Measurements from ENCODE around the gene CCDC110. TPM values are rescaled to one million over a fixed set of nuclear protein-coding genes. Genes with fewer than 3 reads are reported as not detected.
"Not testable (repeated sequence)": the region's sequence is repeated elsewhere in the genome, so short reads cannot be mapped to it uniquely, and the experiment has no call there.

The CCDC110 gene
- total and polyA plus RNA-seq, 7 donors: 0.69 to 9.3 (median 1.6) TPM

DNA sequence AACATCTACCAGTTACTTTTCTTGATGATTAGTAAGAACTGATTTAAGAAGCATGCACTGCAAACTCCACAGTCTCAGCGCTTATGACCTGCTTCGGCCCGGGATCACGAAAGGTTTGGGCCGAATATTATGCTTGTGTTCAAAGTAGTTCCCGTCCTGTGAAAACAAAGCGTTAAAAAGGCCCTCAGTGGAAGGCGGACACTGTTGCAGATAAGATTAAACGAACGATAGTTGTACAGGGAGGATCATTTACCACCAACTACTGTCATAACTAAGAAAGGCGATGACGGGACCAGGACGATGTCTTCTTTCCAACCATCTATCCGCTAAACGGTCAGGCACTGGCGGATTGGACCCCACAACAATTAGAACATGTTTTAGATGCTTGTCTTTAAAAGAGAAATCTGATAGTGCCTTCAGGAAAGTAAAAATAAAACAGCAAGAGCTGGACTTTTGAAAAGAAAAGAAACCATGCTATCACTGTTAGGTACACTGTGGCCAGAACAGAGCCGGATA lies 42.7 kb upstream of the CCDC110 start:
- no peak for TF ChIP-seq POLR2AphosphoS5 (IDR thresholded peaks at IDR 0.05)
- no peak for TF ChIP-seq POLR2A (IDR thresholded peaks at IDR 0.05)
- TF ChIP-seq EP300 (IDR thresholded peaks at IDR 0.05): no peak
- TF ChIP-seq, protein P1, sequence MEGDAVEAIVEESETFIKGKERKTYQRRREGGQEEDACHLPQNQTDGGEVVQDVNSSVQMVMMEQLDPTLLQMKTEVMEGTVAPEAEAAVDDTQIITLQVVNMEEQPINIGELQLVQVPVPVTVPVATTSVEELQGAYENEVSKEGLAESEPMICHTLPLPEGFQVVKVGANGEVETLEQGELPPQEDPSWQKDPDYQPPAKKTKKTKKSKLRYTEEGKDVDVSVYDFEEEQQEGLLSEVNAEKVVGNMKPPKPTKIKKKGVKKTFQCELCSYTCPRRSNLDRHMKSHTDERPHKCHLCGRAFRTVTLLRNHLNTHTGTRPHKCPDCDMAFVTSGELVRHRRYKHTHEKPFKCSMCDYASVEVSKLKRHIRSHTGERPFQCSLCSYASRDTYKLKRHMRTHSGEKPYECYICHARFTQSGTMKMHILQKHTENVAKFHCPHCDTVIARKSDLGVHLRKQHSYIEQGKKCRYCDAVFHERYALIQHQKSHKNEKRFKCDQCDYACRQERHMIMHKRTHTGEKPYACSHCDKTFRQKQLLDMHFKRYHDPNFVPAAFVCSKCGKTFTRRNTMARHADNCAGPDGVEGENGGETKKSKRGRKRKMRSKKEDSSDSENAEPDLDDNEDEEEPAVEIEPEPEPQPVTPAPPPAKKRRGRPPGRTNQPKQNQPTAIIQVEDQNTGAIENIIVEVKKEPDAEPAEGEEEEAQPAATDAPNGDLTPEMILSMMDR (IDR thresholded peaks at IDR 0.05): no peak
- no peaks in the 10 kb centered on the region for H3K9me3 ChIP-seq
- intact Hi-C loops (cut with DNase I): no loop called here
- DNase-seq: no peak
- H3K27me3 ChIP-seq: no peaks in the 10 kb centered on the region
- peaks cover 0 to 18% (median 10%) of the 10 kb centered on the region in 4 donors for H3K4me1 ChIP-seq
- H3K4me3 ChIP-seq: no peak overlapping the region
- H3K36me3 ChIP-seq: peaks cover 0 to 65% (median 7%) of the 10 kb centered on the region in 4 donors
- H3K27ac ChIP-seq: peak overlapping the region; percentile 21 to 66 (median 54)
- 28 to 69% methylated on average over 17 of the region's 17 CpGs for WGBS, 2 donors

DNA sequence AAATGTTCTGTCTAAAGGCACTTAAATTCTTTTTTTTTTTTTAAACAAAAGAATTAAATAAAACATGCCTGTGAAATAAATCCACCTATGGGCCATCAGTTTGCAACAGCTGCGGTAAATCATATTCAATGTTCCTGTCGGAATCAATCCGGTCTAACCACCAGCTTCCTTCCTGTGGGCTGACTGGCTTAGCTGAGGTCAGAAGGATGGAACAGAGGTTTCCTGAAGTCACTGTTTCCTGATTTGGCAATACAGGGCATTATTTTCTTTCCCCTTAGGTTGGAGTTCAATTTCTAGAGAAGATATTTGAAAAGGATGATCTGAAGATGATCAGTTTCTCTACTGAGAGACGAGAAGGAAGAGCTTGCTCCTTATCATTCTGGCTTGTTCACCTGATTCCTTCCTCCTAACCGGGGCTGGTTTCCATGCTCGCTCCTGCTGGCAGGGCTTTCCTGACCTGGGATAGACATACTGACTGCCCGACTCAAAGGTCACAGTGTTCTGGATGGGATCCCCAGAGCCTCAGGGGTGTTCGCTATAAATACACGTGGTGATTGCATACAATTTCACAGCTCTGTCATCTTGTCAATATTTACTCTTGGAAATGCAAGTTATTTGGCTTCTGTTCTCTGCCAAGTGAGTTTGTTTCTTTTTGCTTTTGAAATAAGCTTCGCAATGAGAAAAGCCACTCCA lies 42.1 kb upstream of the CCDC110 start:
- Histone ChIP-seq H3K9me3 (no peaks in the 10 kb centered on the region), H3K27me3 (no peaks in the 10 kb centered on the region), H3K27ac (peak overlapping the region; percentile 21 to 66 (median 54)), H3K36me3 (peaks cover 0 to 59% (median 6%) of the 10 kb centered on the region in 4 donors), H3K4me3 (no peak overlapping the region), H3K4me1 (peaks cover 0 to 18% (median 10%) of the 10 kb centered on the region in 4 donors)
- intact Hi-C loops (cut with DNase I): no loop called here
- peak; percentile 63 for DNase-seq
- TF ChIP-seq EP300 (IDR thresholded peaks at IDR 0.05) (no peak), POLR2AphosphoS5 (IDR thresholded peaks at IDR 0.05) (peak in 1 of 4 donors; percentile 15), POLR2A (IDR thresholded peaks at IDR 0.05) (no peak)
- TF ChIP-seq, protein P1 (IDR thresholded peaks at IDR 0.05): no peak
- WGBS, 2 donors: 4 to 25% methylated on average over 10 of the region's 10 CpGs

DNA sequence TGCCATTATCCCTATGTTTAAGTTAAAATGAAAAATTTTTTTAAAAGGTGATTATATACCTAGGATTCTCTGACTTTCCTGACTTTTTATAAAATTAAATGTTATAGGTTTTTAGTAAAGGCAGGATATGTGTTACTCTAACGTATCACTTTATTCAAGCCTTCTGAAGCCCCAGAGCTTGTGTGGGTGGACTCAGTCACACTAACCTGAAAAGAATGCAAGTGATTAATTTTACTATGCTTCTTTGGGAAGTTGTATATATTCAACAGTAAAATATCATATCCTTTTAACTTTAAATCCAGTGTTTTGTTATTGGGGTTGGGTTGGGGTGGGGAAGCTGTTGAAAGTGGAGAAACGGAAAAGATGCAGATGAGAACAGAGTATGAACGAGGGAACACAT lies 41.0 kb upstream of the CCDC110 start:
- no peak for DNase-seq
- peaks cover 0 to 18% (median 10%) of the 10 kb centered on the region in 4 donors for H3K4me1 ChIP-seq
- no peaks in the 10 kb centered on the region for H3K9me3 ChIP-seq
- H3K4me3 ChIP-seq: no peak overlapping the region
- 65 to 86% methylated on average over 3 of the region's 3 CpGs for WGBS, 2 donors
- intact Hi-C loops (cut with DNase I): no loop called here
- no peak for TF ChIP-seq POLR2A (IDR thresholded peaks at IDR 0.05)
- no peak for TF ChIP-seq POLR2AphosphoS5 (IDR thresholded peaks at IDR 0.05)
- TF ChIP-seq, protein P1 (IDR thresholded peaks at IDR 0.05): no peak
- TF ChIP-seq EP300 (IDR thresholded peaks at IDR 0.05): no peak
- peaks cover 0 to 54% (median 2%) of the 10 kb centered on the region in 4 donors for H3K36me3 ChIP-seq
- no peaks in the 10 kb centered on the region for H3K27me3 ChIP-seq
- H3K27ac ChIP-seq: peak overlapping the region; percentile 21 to 66 (median 54)

DNA sequence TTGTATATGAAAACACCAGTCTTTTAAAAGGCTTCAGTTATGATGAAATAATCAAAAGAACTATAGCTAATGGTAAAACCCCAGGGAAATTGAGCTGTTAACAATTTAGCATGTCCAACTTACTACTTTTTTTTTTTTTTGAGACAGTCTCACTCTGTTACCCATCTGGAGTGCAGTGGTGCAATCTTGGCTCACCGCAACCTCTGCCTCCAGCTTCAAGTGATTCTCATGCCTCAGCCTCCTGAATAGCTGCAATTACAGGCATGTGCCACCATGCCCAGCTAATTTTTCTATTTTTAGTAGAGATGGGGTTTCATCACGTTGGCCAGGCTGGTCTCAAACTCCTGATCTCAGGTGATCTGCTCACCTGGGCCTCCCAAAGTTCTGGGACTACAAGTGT lies 39.7 kb upstream of the CCDC110 start:
- Histone ChIP-seq H3K27ac (peak overlapping the region in 2 of 4 donors; percentile 27 to 66), H3K4me1 (peaks cover 0 to 18% (median 10%) of the 10 kb centered on the region in 4 donors), H3K36me3 (peaks cover 0 to 47% (median 3%) of the 10 kb centered on the region in 4 donors)
- WGBS, 2 donors: 71 to 76% methylated on average over 2 of the region's 2 CpGs
- H3K27me3 ChIP-seq; DNase-seq; H3K4me3 ChIP-seq; H3K9me3 ChIP-seq; intact Hi-C loops (cut with DNase I): not testable (repeated sequence)

DNA sequence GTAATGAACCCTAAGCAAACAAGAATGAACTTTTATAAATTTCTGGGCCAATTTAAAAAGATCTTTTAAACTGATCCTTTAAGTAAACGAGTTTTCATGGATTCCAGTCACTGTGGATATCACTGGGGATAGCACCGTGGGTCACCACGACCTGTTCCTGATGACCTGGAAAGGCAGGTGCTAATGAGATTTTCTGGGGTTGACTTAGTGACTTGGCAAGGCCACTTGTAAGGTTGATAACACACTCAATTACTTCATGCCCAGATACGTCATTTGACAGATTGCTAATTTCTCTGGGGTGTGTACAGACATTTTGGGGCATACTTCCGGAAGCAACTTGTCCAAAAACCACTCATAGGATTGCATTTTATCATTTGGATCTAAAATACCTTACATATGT lies 39.3 kb upstream of the CCDC110 start:
- intact Hi-C loops (cut with DNase I): no loop called here
- WGBS, 2 donors: 87 to 90% methylated on average over 5 of the region's 5 CpGs

More for the DNA sequence above, 39.3 kb upstream of the CCDC110 start:
- TF ChIP-seq POLR2A (IDR thresholded peaks at IDR 0.05) (no peak), EP300 (IDR thresholded peaks at IDR 0.05) (no peak), POLR2AphosphoS5 (IDR thresholded peaks at IDR 0.05) (no peak)
- TF ChIP-seq, protein P1 (IDR thresholded peaks at IDR 0.05): no peak
- Histone ChIP-seq H3K4me1 (peaks cover 0 to 18% (median 10%) of the 10 kb centered on the region in 4 donors), H3K4me3 (no peak overlapping the region), H3K9me3 (no peaks in the 10 kb centered on the region), H3K27me3 (no peaks in the 10 kb centered on the region), H3K36me3 (peaks cover 0 to 47% (median 5%) of the 10 kb centered on the region in 4 donors), H3K27ac (peak overlapping the region in 2 of 4 donors; percentile 27 to 66)
- DNase-seq: no peak
